WTC11 (cell line): ENCODE results near the gene NEURL1B. TPM values are rescaled to one million over a fixed set of nuclear protein-coding genes. Genes with fewer than 3 reads are reported as not detected.

ENCODE experiments used
- ATAC-seq: fragments of 200-7000 bp; cut with Tn5 transposase; 2 replicates; pipeline ENCODE4 v1.10.0; 2021; ENCODE audit warnings: mild to moderate bottlenecking, moderate library complexity
- CTCF ChIA-PET: fragments of 300-600 bp; sonication (Branson Sonifier 250); formaldehyde crosslinking; loops from one replicate; lab custom pipeline; 2021; ENCODE audit warnings: antibody characterized with exemption; lab: Charles Lee
- POLR2A ChIA-PET: fragments of 350-600 bp; sonication (Branson Sonifier 250); formaldehyde crosslinking; loops from one replicate; lab custom pipeline; 2021; ENCODE audit warnings: antibody characterized with exemption; lab: Charles Lee
- DNase-seq: peaks from one replicate; pipeline ENCODE4 v3.0.0; 2021; ENCODE audit warnings: low spot score
- H3K27ac Mint-ChIP-seq: 2 replicates; pipeline ENCODE4 v1.8.0; 2021; ENCODE audit warnings: mixed read lengths
- H3K27me3 Mint-ChIP-seq: 2 replicates; pipeline ENCODE4 v1.8.0; 2021; ENCODE audit warnings: low read depth, mild to moderate bottlenecking, moderate library complexity, mixed read lengths
- H3K36me3 Mint-ChIP-seq: 2 replicates; pipeline ENCODE4 v1.8.0; 2021; ENCODE audit warnings: mixed read lengths
- H3K4me1 Mint-ChIP-seq: 2 replicates; pipeline ENCODE4 v1.8.0; 2022; ENCODE audit warnings: mixed read lengths
- H3K4me3 Mint-ChIP-seq: 2 replicates; pipeline ENCODE4 v1.8.0; 2021; ENCODE audit warnings: mild to moderate bottlenecking, moderate library complexity, mixed read lengths
- H3K9me3 Mint-ChIP-seq: 2 replicates; pipeline ENCODE4 v1.8.0; 2021; ENCODE audit warnings: mixed read lengths
- AFF4 ChIP-seq: sonication (generic); formaldehyde crosslinking; IDR thresholded peaks from 2 replicates; pipeline ENCODE4 v1.8.1; 2023; ENCODE audit warnings: mild to moderate bottlenecking, missing genetic modification reagents, borderline replicate concordance
- ARID4B ChIP-seq: sonication (generic); formaldehyde crosslinking; IDR thresholded peaks from 2 replicates; pipeline ENCODE4 v1.8.0; 2023; ENCODE audit warnings: missing genetic modification reagents, mild to moderate bottlenecking, borderline replicate concordance
- ATF6 ChIP-seq: sonication (generic); formaldehyde crosslinking; IDR thresholded peaks from 2 replicates; pipeline ENCODE4 v1.8.1; 2023; ENCODE audit warnings: mild to moderate bottlenecking, missing genetic modification reagents
- CBFB ChIP-seq: sonication (generic); formaldehyde crosslinking; IDR thresholded peaks from 2 replicates; pipeline ENCODE4 v1.8.1; 2022; ENCODE audit warnings: mild to moderate bottlenecking, low read depth, missing genetic modification reagents
- CDX4 ChIP-seq: fragments of 250-450 bp; sonication (Bioruptor Pico); IDR thresholded peaks from 2 replicates; pipeline ENCODE4 v1.9.0; 2021; ENCODE audit warnings: moderate library complexity, mild to moderate bottlenecking, inconsistent platforms, borderline replicate concordance
- CREM ChIP-seq: sonication (generic); formaldehyde crosslinking; IDR thresholded peaks from 2 replicates; pipeline ENCODE4 v1.8.1; 2022; ENCODE audit warnings: mild to moderate bottlenecking, missing genetic modification reagents, moderate library complexity
- FOXJ3 ChIP-seq: sonication (generic); formaldehyde crosslinking; IDR thresholded peaks from 2 replicates; pipeline ENCODE4 v1.9.0; 2021; ENCODE audit warnings: missing genetic modification reagents, mild to moderate bottlenecking, borderline replicate concordance
- GTF2I ChIP-seq: fragments of 250-450 bp; sonication (Bioruptor Pico); conservative IDR thresholded peaks from 2 replicates; pipeline ENCODE4 v1.4.0; 2021; ENCODE audit warnings: mild to moderate bottlenecking
- IRF1 ChIP-seq: sonication (generic); formaldehyde crosslinking; IDR thresholded peaks from 2 replicates; pipeline ENCODE4 v1.8.0; 2023; ENCODE audit warnings: missing genetic modification reagents
- MAX ChIP-seq: sonication (generic); formaldehyde crosslinking; IDR thresholded peaks from 2 replicates; pipeline ENCODE4 v1.8.0; 2022; ENCODE audit warnings: mild to moderate bottlenecking, missing genetic modification reagents
- NFATC4 ChIP-seq: fragments of 250-450 bp; sonication (Bioruptor Pico); IDR thresholded peaks from 2 replicates; pipeline ENCODE4 v1.9.0; 2021; ENCODE audit warnings: mild to moderate bottlenecking
- NFE2L1 ChIP-seq: sonication (generic); formaldehyde crosslinking; IDR thresholded peaks from 2 replicates; pipeline ENCODE4 v1.8.1; 2023; ENCODE audit warnings: missing genetic modification reagents
- NFYB ChIP-seq: sonication (generic); formaldehyde crosslinking; conservative IDR thresholded peaks from 2 replicates; pipeline ENCODE4 v1.8.0; 2022; ENCODE audit warnings: low read depth, missing genetic modification reagents
- PREB ChIP-seq: sonication (generic); formaldehyde crosslinking; IDR thresholded peaks from 2 replicates; pipeline ENCODE4 v1.8.1; 2022; ENCODE audit warnings: mild to moderate bottlenecking, missing genetic modification reagents, moderate library complexity, borderline replicate concordance
- RORB ChIP-seq: fragments of 250-450 bp; sonication (Bioruptor Pico); IDR thresholded peaks from 2 replicates; pipeline ENCODE4 v1.9.0; 2021; ENCODE audit warnings: mild to moderate bottlenecking
- ZNF219 ChIP-seq: sonication (generic); formaldehyde crosslinking; IDR thresholded peaks from 2 replicates; pipeline ENCODE4 v1.8.0; 2023; ENCODE audit warnings: missing genetic modification reagents, mild to moderate bottlenecking, borderline replicate concordance
- ZNF317 ChIP-seq: sonication (generic); formaldehyde crosslinking; IDR thresholded peaks from 2 replicates; pipeline ENCODE4 v1.8.1; 2023; ENCODE audit warnings: low read depth, mild to moderate bottlenecking, moderate library complexity, missing genetic modification reagents, borderline replicate concordance
- ZNF416 ChIP-seq: fragments of 250-450 bp; sonication (Bioruptor Pico); IDR thresholded peaks from 2 replicates; pipeline ENCODE4 v1.9.0; 2021; ENCODE audit warnings: mild to moderate bottlenecking, inconsistent platforms
- ZNF423 ChIP-seq: fragments of 250-450 bp; sonication (Bioruptor Pico); IDR thresholded peaks from 2 replicates; pipeline ENCODE4 v2.1.2; 2022; ENCODE audit warnings: mild to moderate bottlenecking, moderate library complexity
- total RNA-seq: library from RNA; stranded (reverse); gene quantifications from 3 replicates; pipeline ENCODE4 v1.2.3, GENCODE V29; 2021

Gene NEURL1B
- total RNA-seq, 1 experiment from 2014 or later, result 9.8 TPM

- peaks cover 10% of the 10 kb centered on the region for H3K27me3 Mint-ChIP-seq
- ChIA-PET CTCF (interaction anchor here (0.6 to 2.7 kb wide), 26 partner anchors 10 to 195 kb away, joined by 3 to 27 read pairs (median 4); no protein-coding TSS in a partner anchor), POLR2A (interaction anchor here (0.7 to 0.9 kb wide), 2 partner anchors 19 to 261 kb away, joined by 3 to 5 read pairs; no protein-coding TSS in a partner anchor)
- H3K4me1 Mint-ChIP-seq, result peaks cover 46% of the 10 kb centered on the region
- no peaks in the 10 kb centered on the region for H3K9me3 Mint-ChIP-seq
- no peaks in the 10 kb centered on the region for H3K36me3 Mint-ChIP-seq
- no peak for DNase-seq
- no peak overlapping the region for H3K4me3 Mint-ChIP-seq
- ATAC-seq, result no peak
- TF ChIP-seq AFF4 (CRISPR knock-in tag), result no peak
- no peak for TF ChIP-seq NFATC4 (CRISPR knock-in tag)
- no peak for TF ChIP-seq CDX4 (CRISPR knock-in tag)
- TF ChIP-seq NFE2L1, result no peak
- no peak for TF ChIP-seq GTF2I (CRISPR knock-in tag)
- H3K27ac Mint-ChIP-seq, result no peak overlapping the region
Measured at GRCh38 chr5:172647352-172648012, 6.4 kb downstream of the NEURL1B start.

GRCh38 chr5:172648013-172648381 is 6.9 kb downstream of the NEURL1B start:
- Mint-ChIP-seq H3K36me3 (no peaks in the 10 kb centered on the region), H3K27ac (no peak overlapping the region), H3K27me3 (peaks cover 6% of the 10 kb centered on the region), H3K9me3 (no peaks in the 10 kb centered on the region), H3K4me3 (no peak overlapping the region), H3K4me1 (peaks cover 44% of the 10 kb centered on the region)
- DNase-seq (no peak), ATAC-seq (no peak)
- ChIA-PET POLR2A (interaction anchor here (0.7 kb wide), 1 partner anchor 261 kb away, joined by 5 read pairs; no protein-coding TSS in a partner anchor), CTCF (interaction anchor here (0.6 to 2.7 kb wide), 3 partner anchors 17 to 177 kb away, joined by 4 to 27 read pairs (median 16); no protein-coding TSS in a partner anchor)
- no peak for TF ChIP-seq CREM (CRISPR knock-in tag)
- TF ChIP-seq ZNF219, result no peak
- TF ChIP-seq CBFB (CRISPR knock-in tag), result no peak
- no peak for TF ChIP-seq MAX (CRISPR knock-in tag)
- no peak for TF ChIP-seq PREB (CRISPR knock-in tag)
- no peak for TF ChIP-seq RORB (CRISPR knock-in tag)
- no peak for TF ChIP-seq NFYB (CRISPR knock-in tag)
- TF ChIP-seq ZNF416 (CRISPR knock-in tag), result no peak
- TF ChIP-seq ARID4B (CRISPR knock-in tag), result no peak
- no peak for TF ChIP-seq NFE2L1
- no peak for TF ChIP-seq ATF6
- no peak for TF ChIP-seq ZNF317
- no peak for TF ChIP-seq ZNF423
- TF ChIP-seq IRF1, result no peak
- no peak for TF ChIP-seq FOXJ3 (CRISPR knock-in tag)
